ENCODE data around the gene SAMD4A. TPM values are rescaled to one million over a fixed set of nuclear protein-coding genes. Genes with fewer than 3 reads are reported as not detected.

Gene SAMD4A
- total and polyA plus RNA-seq, 11 donors = 45.0 to 247 (median 138) TPM

DNA sequence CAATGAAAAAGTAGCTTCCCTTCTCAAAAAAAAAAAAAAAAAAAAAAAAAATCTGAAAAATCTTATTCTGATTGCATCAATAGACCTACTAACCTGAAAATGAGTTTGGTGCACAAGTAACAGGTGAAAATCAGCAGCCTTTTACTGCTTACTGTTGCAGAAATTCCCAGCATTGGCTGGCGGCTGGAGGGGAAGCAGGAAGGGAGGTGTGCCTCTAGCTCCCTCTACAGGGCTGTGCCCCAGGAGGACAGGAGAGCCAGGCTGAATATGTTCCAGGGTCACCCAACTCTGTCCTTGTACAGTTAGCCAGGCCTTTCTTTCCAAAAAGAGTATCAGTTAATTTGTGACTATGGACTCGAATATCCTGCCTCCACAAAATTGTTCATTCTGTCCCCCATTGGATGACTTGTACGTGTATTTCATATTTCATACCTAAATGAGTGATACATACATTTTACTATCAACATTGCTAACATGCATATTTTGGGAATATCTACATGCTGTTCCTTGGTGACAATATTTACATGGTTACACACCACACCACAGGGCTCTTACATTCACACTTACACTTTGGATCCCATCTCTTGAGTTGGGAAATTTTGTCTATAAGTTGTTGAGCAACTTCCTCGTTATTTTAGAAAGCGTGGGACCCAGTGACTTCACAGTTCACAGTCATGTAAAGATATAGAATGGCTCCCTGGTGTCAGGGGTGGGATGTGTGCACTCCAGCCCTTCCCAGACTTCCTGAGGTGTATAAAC, 124.8 kb downstream of the SAMD4A start:
- Histone ChIP-seq H3K4me1 (peaks cover 3 to 81% (median 48%) of the 10 kb centered on the region in 12 donors), H3K27ac (peak overlapping the region; percentile 44 to 94 (median 70)), H3K9me3 (no peaks in the 10 kb centered on the region), H3K27me3 (no peaks in the 10 kb centered on the region), H3K36me3 (no peaks in the 10 kb centered on the region), H3K4me3 (no peak overlapping the region)
- TF ChIP-seq POLR2A (IDR thresholded peaks at IDR 0.05) (no peak), CTCF (IDR thresholded peaks at IDR 0.05) (peak; percentile 84 to 92 (median 88))
- WGBS, 4 donors = 25 to 36% (median 30%) methylated on average over 5 of the region's 5 CpGs
- intact Hi-C loops (cut with DNase I) = loop anchor here (1.0 to 5.0 kb wide), 10 partner anchors 39 to 127 kb away; partner anchors contain the start of gene SAMD4A (in 6 of the 10)
- DNase-seq (peak; percentile 80 to 86 (median 84)), ATAC-seq (peak; percentile 67 to 82 (median 74))

GRCh38 chr14:54692284-54692772, 125.4 kb downstream of the SAMD4A start:
- Histone ChIP-seq H3K4me3 (no peak overlapping the region), H3K36me3 (no peaks in the 10 kb centered on the region), H3K27me3 (no peaks in the 10 kb centered on the region), H3K4me1 (peaks cover 3 to 81% (median 47%) of the 10 kb centered on the region in 12 donors), H3K9me3 (no peaks in the 10 kb centered on the region), H3K27ac (peak overlapping the region; percentile 44 to 94 (median 70))
- intact Hi-C loops (cut with DNase I) = loop anchor here in 9 of 10 donors (2.0 to 5.0 kb wide), 6 partner anchors 40 to 126 kb away; partner anchors contain the start of gene SAMD4A (in 3 of the 9)
- no peak for DNase-seq
- ATAC-seq = no peak
- WGBS, 4 donors = 46 to 57% (median 52%) methylated on average over 6 of the region's 6 CpGs
- TF ChIP-seq CTCF (IDR thresholded peaks at IDR 0.05) (no peak), POLR2A (IDR thresholded peaks at IDR 0.05) (no peak)

- TF ChIP-seq POLR2A (IDR thresholded peaks at IDR 0.05) (no peak), CTCF (IDR thresholded peaks at IDR 0.05) (no peak)
- Histone ChIP-seq H3K4me1 (peaks cover 3 to 82% (median 48%) of the 10 kb centered on the region in 12 donors), H3K36me3 (no peaks in the 10 kb centered on the region), H3K4me3 (no peak overlapping the region), H3K27me3 (no peaks in the 10 kb centered on the region), H3K27ac (peak overlapping the region in 11 of 12 donors; percentile 5 to 94 (median 62)), H3K9me3 (no peaks in the 10 kb centered on the region)
- no peak for DNase-seq
- ATAC-seq = peak in 2 of 4 donors; percentile 38 to 59
- 45 to 52% (median 49%) methylated on average over 4 of the region's 4 CpGs for WGBS, 4 donors
- intact Hi-C loops (cut with DNase I) = loop anchor here in 9 of 10 donors (2.0 to 5.0 kb wide), 6 partner anchors 41 to 127 kb away; partner anchors contain the start of gene SAMD4A (in 3 of the 9)
These were observed 126.8 kb downstream of the SAMD4A start for GRCh38 chr14:54693761-54694160.

DNA sequence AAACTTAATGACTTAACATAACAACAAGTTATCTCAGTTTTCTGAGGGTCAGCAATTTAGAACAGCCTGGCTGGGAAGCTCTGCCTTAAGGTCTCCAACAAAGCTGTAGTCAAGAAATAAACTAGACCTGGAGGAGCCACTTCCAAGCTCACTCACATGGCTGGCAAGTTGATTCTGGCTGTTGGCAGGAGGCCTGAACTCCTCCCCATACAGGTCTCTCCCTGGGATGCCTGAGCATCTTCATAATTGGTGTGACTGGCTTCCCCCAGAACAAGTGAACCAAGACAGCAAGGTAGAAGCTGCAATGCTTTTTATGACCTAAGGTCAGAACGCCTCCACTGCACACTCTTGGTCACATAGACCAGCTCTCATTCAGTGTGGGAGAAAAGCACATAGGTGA, 128.3 kb downstream of the SAMD4A start:
- H3K4me1 ChIP-seq = peaks cover 3 to 86% (median 59%) of the 10 kb centered on the region in 12 donors

More for the DNA sequence above, 128.3 kb downstream of the SAMD4A start:
- intact Hi-C loops (cut with DNase I) = loop anchor here in 2 of 10 donors (5.0 kb wide), 1 partner anchor 77 kb away; no protein-coding TSS in a partner anchor
- TF ChIP-seq CTCF (IDR thresholded peaks at IDR 0.05) (no peak), POLR2A (IDR thresholded peaks at IDR 0.05) (no peak)
- Histone ChIP-seq H3K9me3 (no peaks in the 10 kb centered on the region), H3K27me3 (no peaks in the 10 kb centered on the region), H3K27ac (peak overlapping the region in 6 of 12 donors; percentile 18 to 92 (median 78)), H3K4me3 (no peak overlapping the region), H3K36me3 (no peaks in the 10 kb centered on the region)
- ATAC-seq (no peak), DNase-seq (no peak)
- WGBS, 4 donors = 91 to 97% (median 93%) methylated on average over 1 of the region's 1 CpG; no CpG with 5 or more reads in 1 of the 4 donors
